NB4 (cell line): Measurements from ENCODE around the gene THOC3.

Experiments
- MAX ChIP-seq: IDR thresholded peaks from 2 replicates; pipeline ENCODE4 v1.6.1; 2011; ENCODE audit warnings: low read depth, low read length
- POLR2A ChIP-seq: IDR thresholded peaks from 2 replicates; pipeline ENCODE4 v1.6.1; 2011; ENCODE audit warnings: mild to moderate bottlenecking; ENCODE audit not compliant: insufficient read length; ENCODE audit errors: extremely low read depth
- TF ChIP-seq, protein P1 (sequence below): IDR thresholded peaks from one replicate; pipeline ENCODE4 v1.5.1; 2012; ENCODE audit warnings: low read depth, low read length

- TF ChIP-seq, protein P1, sequence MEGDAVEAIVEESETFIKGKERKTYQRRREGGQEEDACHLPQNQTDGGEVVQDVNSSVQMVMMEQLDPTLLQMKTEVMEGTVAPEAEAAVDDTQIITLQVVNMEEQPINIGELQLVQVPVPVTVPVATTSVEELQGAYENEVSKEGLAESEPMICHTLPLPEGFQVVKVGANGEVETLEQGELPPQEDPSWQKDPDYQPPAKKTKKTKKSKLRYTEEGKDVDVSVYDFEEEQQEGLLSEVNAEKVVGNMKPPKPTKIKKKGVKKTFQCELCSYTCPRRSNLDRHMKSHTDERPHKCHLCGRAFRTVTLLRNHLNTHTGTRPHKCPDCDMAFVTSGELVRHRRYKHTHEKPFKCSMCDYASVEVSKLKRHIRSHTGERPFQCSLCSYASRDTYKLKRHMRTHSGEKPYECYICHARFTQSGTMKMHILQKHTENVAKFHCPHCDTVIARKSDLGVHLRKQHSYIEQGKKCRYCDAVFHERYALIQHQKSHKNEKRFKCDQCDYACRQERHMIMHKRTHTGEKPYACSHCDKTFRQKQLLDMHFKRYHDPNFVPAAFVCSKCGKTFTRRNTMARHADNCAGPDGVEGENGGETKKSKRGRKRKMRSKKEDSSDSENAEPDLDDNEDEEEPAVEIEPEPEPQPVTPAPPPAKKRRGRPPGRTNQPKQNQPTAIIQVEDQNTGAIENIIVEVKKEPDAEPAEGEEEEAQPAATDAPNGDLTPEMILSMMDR = no peak
- TF ChIP-seq MAX (no peak), POLR2A (no peak)
These were observed 45.8 kb downstream of the THOC3 start for GRCh38 chr5:175922192-175922885.
